HEK293 (cell line): ENCODE measurements around the gene ARL3.

Experiments
- CTCF ChIP-seq: fragments of 450-650 bp; formaldehyde crosslinking; IDR thresholded peaks from 2 replicates; pipeline ENCODE4 v1.5.1; 2016; ENCODE audit warnings: missing biosample characterization, missing genetic modification characterization
- OVOL3 ChIP-seq: fragments of 450-650 bp; formaldehyde crosslinking; IDR thresholded peaks from 2 replicates; pipeline ENCODE4 v1.5.1; 2016; ENCODE audit warnings: missing biosample characterization, missing genetic modification characterization
- PATZ1 ChIP-seq: fragments of 450-650 bp; formaldehyde crosslinking; IDR thresholded peaks from 2 replicates; pipeline ENCODE4 v1.5.1; 2016; ENCODE audit warnings: missing biosample characterization, missing genetic modification characterization
- TCF7L2 ChIP-seq: IDR thresholded peaks from 2 replicates; pipeline ENCODE4 v1.6.1; 2011; ENCODE audit warnings: low read depth, mild to moderate bottlenecking, inconsistent platforms, low read length, moderate library complexity, borderline replicate concordance
- ZBTB26 ChIP-seq: fragments of 450-650 bp; formaldehyde crosslinking; optimal IDR thresholded peaks from 2 replicates; pipeline ENCODE3; 2016; ENCODE audit warnings: missing biosample characterization, mild to moderate bottlenecking, missing genetic modification characterization
- ZBTB7A ChIP-seq: fragments of 450-650 bp; formaldehyde crosslinking; IDR thresholded peaks from 2 replicates; pipeline ENCODE4 v1.5.1; 2016; ENCODE audit warnings: low read depth, missing biosample characterization, missing genetic modification characterization
- ZNF423 ChIP-seq: fragments of 450-650 bp; formaldehyde crosslinking; IDR thresholded peaks from 2 replicates; pipeline ENCODE4 v1.5.1; 2016; ENCODE audit warnings: missing biosample characterization, missing genetic modification characterization
- ZNF555 ChIP-seq: fragments of 450-650 bp; formaldehyde crosslinking; conservative IDR thresholded peaks from 2 replicates; pipeline ENCODE4 v1.5.1; 2017; ENCODE audit warnings: missing biosample characterization, mild to moderate bottlenecking, missing genetic modification characterization, inconsistent platforms
- ZNF830 ChIP-seq: fragments of 450-650 bp; IDR thresholded peaks from 2 replicates; pipeline ENCODE4 v1.5.0; 2018; ENCODE audit warnings: missing biosample characterization, missing genetic modification characterization, low read depth, mild to moderate bottlenecking, moderate library complexity
- ZNF843 ChIP-seq: fragments of 450-650 bp; formaldehyde crosslinking; IDR thresholded peaks from 2 replicates; pipeline ENCODE4 v1.5.1; 2016; ENCODE audit warnings: missing biosample characterization, missing genetic modification characterization
- TF ChIP-seq, protein P1 (sequence below): fragments of 450-650 bp; formaldehyde crosslinking; IDR thresholded peaks from 2 replicates; pipeline ENCODE4 v1.5.1; 2016; ENCODE audit warnings: missing biosample characterization, missing genetic modification characterization
- TF ChIP-seq, protein P2 (sequence below): fragments of 450-650 bp; formaldehyde crosslinking; IDR thresholded peaks from 2 replicates; pipeline ENCODE4 v1.5.1; 2017; ENCODE audit warnings: missing biosample characterization, missing genetic modification characterization

GRCh38 chr10:102648269-102648888 lies 65.8 kb downstream of the ARL3 start:
- TF ChIP-seq PATZ1 (tag by site-specific recombination) (no peak), CTCF (tag by site-specific recombination) (no peak), TCF7L2 (no peak), ZNF423 (no peak), ZBTB26 (tag by site-specific recombination) (no peak), OVOL3 (no peak), ZNF555 (tag by site-specific recombination) (no peak), ZNF830 (tag by site-specific recombination) (no peak), ZBTB7A (no peak), ZNF843 (tag by site-specific recombination) (no peak)
- TF ChIP-seq, protein P1, sequence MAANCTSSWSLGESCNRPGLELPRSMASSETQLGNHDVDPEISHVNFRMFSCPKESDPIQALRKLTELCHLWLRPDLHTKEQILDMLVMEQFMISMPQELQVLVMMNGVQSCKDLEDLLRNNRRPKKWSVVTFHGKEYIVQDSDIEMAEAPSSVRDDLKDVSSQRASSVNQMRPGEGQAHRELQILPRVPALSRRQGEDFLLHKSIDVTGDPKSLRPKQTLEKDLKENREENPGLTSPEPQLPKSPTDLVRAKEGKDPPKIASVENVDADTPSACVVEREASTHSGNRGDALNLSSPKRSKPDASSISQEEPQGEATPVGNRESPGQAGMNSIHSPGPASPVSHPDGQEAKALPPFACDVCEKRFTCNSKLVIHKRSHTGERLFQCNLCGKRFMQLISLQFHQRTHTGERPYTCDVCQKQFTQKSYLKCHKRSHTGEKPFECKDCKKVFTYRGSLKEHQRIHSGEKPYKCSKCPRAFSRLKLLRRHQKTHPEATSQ (tag by site-specific recombination), result no peak
- TF ChIP-seq, protein P2, sequence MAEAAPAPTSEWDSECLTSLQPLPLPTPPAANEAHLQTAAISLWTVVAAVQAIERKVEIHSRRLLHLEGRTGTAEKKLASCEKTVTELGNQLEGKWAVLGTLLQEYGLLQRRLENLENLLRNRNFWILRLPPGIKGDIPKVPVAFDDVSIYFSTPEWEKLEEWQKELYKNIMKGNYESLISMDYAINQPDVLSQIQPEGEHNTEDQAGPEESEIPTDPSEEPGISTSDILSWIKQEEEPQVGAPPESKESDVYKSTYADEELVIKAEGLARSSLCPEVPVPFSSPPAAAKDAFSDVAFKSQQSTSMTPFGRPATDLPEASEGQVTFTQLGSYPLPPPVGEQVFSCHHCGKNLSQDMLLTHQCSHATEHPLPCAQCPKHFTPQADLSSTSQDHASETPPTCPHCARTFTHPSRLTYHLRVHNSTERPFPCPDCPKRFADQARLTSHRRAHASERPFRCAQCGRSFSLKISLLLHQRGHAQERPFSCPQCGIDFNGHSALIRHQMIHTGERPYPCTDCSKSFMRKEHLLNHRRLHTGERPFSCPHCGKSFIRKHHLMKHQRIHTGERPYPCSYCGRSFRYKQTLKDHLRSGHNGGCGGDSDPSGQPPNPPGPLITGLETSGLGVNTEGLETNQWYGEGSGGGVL, result no peak
